Ishikawa (cell line): Measurements from ENCODE around the gene TRERF1.

Experiments used
- CREB1 ChIP-seq: IDR thresholded peaks from 2 replicates; pipeline ENCODE4 v1.6.1; 2012; ENCODE audit warnings: low read depth
- EGR1 ChIP-seq: IDR thresholded peaks from 2 replicates; pipeline ENCODE4 v1.6.1; 2012
- EP300 ChIP-seq: IDR thresholded peaks from 2 replicates; pipeline ENCODE4 v1.6.1; 2012; ENCODE audit warnings: borderline replicate concordance
- FOXM1 ChIP-seq: IDR thresholded peaks from 2 replicates; pipeline ENCODE4 v1.6.1; 2012; ENCODE audit warnings: low read depth, borderline replicate concordance
- NFIC ChIP-seq: IDR thresholded peaks from 2 replicates; pipeline ENCODE4 v1.6.1; 2012
- RAD21 ChIP-seq: IDR thresholded peaks from 2 replicates; pipeline ENCODE4 v1.6.1; 2012; ENCODE audit warnings: low read depth
- TAF1 ChIP-seq: IDR thresholded peaks from 2 replicates; pipeline ENCODE4 v1.6.1; 2012; ENCODE audit warnings: low read depth, mild to moderate bottlenecking
- TCF12 ChIP-seq: IDR thresholded peaks from 2 replicates; pipeline ENCODE4 v1.6.1; 2012; ENCODE audit warnings: low read depth
- TEAD4 ChIP-seq: IDR thresholded peaks from 2 replicates; pipeline ENCODE4 v1.6.1; 2012
- YY1 ChIP-seq: IDR thresholded peaks from 2 replicates; pipeline ENCODE4 v1.6.1; 2012; ENCODE audit warnings: low read depth
- ZBTB7A ChIP-seq: IDR thresholded peaks from 2 replicates; pipeline ENCODE4 v1.6.1; 2012; ENCODE audit warnings: low read depth
- TF ChIP-seq, protein P1 (sequence below): IDR thresholded peaks from 2 replicates; pipeline ENCODE4 v1.6.1; 2012
- TF ChIP-seq, protein P2 (sequence below): IDR thresholded peaks from 2 replicates; pipeline ENCODE4 v1.6.1; 2012
- TF ChIP-seq, protein P3 (sequence below): IDR thresholded peaks from 2 replicates; pipeline ENCODE4 v1.6.1; 2012; ENCODE audit warnings: low read depth, mild to moderate bottlenecking

TRERF1 gene

DNA sequence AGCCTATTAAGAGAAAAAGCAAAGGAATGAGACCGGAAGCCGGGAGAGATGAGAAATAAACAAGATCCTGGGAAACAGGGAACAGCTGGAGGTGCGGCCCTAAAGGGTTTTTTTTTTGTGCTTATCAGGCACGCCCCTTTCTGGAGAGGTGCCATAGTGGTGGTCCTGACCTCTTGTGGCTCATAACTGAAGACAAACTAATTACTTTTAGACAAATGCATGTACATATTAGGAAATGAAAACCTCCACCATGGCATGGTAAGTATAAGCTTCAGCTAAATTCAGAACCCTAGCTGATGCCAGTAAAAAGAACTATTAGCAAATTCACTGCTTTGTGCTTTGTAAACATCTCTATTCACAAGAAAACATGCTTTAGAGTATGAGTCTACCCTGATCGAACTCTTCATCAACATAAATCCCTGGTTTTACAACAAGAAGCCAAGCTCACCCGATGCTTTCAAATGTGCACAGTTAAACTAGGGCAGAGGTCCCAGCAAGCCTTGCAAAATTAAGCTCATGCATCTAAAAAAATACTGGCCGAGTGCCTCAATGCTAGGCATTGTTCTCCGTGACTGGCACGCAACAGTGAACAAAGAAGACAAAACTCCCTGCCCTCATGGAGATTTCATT, 137.7 kb downstream of the TRERF1 start:
- TF ChIP-seq, protein P1, sequence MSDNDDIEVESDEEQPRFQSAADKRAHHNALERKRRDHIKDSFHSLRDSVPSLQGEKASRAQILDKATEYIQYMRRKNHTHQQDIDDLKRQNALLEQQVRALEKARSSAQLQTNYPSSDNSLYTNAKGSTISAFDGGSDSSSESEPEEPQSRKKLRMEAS = no peak
- TF ChIP-seq TAF1 (no peak), CREB1 (no peak), YY1 (no peak)
- TF ChIP-seq, protein P2, sequence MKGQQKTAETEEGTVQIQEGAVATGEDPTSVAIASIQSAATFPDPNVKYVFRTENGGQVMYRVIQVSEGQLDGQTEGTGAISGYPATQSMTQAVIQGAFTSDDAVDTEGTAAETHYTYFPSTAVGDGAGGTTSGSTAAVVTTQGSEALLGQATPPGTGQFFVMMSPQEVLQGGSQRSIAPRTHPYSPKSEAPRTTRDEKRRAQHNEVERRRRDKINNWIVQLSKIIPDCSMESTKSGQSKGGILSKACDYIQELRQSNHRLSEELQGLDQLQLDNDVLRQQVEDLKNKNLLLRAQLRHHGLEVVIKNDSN = no peak

DNA sequence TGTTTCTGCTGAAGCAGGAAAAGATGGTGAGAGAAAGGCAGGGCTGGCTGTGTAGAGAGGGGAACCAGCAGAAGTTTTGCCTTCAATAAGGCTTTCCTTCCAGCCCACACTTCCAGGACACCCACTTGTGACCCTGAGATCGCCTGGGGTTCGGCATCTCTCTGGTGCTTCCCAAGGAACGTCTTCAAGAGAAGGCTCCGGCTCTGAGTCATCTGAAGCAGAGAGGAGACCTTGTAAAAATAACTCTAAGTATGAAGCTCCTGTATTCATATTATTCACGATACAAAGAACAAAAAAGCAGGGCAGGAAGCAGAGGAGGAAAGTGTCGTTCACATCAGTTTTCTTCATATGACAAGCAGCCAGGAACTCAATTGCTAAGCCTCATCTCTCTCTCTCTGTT, 138.7 kb downstream of the TRERF1 start:
- no peak for TF ChIP-seq RAD21
- no peak for TF ChIP-seq EGR1
- TF ChIP-seq YY1 = no peak
- no peak for TF ChIP-seq TCF12
- TF ChIP-seq, protein P1 = no peak
- TF ChIP-seq NFIC = no peak
- TF ChIP-seq ZBTB7A = no peak
- TF ChIP-seq CREB1 = no peak
- TF ChIP-seq FOXM1 = no peak
- TF ChIP-seq EP300 = no peak
- TF ChIP-seq, protein P2 = no peak
- TF ChIP-seq TAF1 = no peak

DNA sequence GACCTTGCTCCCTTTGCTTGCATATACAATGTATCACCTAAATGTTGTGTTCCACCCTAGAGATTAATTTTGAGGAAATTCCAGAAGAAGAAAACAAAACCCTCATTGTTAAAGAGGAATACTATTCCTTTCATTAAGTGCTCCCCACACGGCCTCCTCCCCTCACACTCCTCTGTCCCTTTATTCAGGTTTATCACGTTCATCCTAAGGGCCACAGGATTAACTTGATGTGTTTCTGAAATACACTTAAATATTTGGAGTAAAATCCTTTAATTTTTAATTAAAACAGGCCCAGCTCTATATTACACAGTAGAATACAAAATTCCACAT, 144.6 kb downstream of the TRERF1 start:
- TF ChIP-seq EP300 = no peak
- TF ChIP-seq, protein P2 = no peak
- TF ChIP-seq, protein P1 = no peak
- TF ChIP-seq FOXM1 = no peak
- no peak for TF ChIP-seq EGR1
- no peak for TF ChIP-seq YY1
- TF ChIP-seq, protein P3, sequence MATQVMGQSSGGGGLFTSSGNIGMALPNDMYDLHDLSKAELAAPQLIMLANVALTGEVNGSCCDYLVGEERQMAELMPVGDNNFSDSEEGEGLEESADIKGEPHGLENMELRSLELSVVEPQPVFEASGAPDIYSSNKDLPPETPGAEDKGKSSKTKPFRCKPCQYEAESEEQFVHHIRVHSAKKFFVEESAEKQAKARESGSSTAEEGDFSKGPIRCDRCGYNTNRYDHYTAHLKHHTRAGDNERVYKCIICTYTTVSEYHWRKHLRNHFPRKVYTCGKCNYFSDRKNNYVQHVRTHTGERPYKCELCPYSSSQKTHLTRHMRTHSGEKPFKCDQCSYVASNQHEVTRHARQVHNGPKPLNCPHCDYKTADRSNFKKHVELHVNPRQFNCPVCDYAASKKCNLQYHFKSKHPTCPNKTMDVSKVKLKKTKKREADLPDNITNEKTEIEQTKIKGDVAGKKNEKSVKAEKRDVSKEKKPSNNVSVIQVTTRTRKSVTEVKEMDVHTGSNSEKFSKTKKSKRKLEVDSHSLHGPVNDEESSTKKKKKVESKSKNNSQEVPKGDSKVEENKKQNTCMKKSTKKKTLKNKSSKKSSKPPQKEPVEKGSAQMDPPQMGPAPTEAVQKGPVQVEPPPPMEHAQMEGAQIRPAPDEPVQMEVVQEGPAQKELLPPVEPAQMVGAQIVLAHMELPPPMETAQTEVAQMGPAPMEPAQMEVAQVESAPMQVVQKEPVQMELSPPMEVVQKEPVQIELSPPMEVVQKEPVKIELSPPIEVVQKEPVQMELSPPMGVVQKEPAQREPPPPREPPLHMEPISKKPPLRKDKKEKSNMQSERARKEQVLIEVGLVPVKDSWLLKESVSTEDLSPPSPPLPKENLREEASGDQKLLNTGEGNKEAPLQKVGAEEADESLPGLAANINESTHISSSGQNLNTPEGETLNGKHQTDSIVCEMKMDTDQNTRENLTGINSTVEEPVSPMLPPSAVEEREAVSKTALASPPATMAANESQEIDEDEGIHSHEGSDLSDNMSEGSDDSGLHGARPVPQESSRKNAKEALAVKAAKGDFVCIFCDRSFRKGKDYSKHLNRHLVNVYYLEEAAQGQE = no peak
- no peak for TF ChIP-seq RAD21
- no peak for TF ChIP-seq NFIC
- TF ChIP-seq CREB1 = no peak
- TF ChIP-seq TCF12 = no peak
- TF ChIP-seq TEAD4 = no peak

DNA sequence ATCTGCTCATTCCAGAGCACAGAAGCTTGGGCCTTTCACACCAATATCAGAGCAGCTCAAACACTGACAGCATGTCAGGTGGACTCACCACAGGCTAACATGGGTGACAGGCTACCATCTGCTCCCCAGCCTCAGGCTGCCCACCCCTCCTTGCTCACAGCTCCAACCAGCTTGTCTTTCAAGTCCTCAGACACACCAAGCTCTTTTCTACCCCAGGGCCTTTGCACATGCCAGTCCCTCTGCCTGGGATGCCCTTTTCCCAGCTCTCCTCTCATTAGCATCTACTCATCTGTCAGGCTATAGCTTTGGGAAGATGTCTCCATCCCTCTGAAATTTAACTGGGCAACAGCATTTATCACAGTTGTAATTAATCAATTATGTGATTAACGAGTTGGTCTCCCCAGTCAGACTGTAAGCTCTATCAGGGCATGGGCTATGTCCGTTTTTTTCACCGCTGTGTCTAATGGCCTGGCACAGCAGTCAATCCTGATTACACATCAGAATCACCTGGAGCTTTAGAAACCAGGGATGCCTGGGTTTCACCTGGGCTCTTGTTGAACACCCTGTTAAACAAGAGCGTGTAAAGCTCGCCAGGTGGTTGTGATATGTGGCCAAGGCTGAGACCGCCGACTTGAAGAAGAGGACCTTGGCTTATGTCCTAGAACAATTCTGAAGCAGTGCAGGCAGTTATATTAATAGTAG, 145.1 kb downstream of the TRERF1 start:
- TF ChIP-seq YY1 (no peak), ZBTB7A (no peak), CREB1 (no peak), FOXM1 (no peak), TCF12 (no peak), EGR1 (no peak), RAD21 (no peak), TEAD4 (no peak), TAF1 (no peak), EP300 (no peak), NFIC (no peak)
- TF ChIP-seq, protein P3 = no peak
- TF ChIP-seq, protein P1 = no peak
- TF ChIP-seq, protein P2 = no peak
